Kidney (tissue), 14 donors: ENCODE data around the gene KCNAB2. TPM values are rescaled to one million over a fixed set of nuclear protein-coding genes. Genes with fewer than 3 reads are reported as not detected.

ENCODE experiments used
- DNase-seq, 5 donors: peaks; one replicate each; pipeline ENCODE4 v3.0.0-alpha.2; 2013 to 2020
- FAIRE-seq: peaks from 2 replicates; lab custom pipeline; 2012; peaks lifted over from hg19 to GRCh38; lab: Jason Lieb, UNC
- H3K27ac ChIP-seq, 2 donors: one replicate each; pipeline ENCODE4 v1.7.0; 2013; ENCODE audit warnings: low read depth in 2 of 2, low read length in 2 of 2, inconsistent platforms in 1 of 2
- H3K27me3 ChIP-seq: one replicate; pipeline ENCODE4 v1.7.1; 2013; ENCODE audit warnings: low read length, inconsistent platforms; ENCODE audit not compliant: control insufficient read depth, insufficient read depth
- H3K36me3 ChIP-seq, 3 donors: one replicate each; pipeline versions ENCODE4 v1.7.0 to v1.7.1; 2013; ENCODE audit warnings: low read length in 3 of 3, control low read depth in 1 of 3, inconsistent platforms in 1 of 3; ENCODE audit not compliant: insufficient read depth in 3 of 3, control insufficient read depth in 2 of 3
- H3K4me1 ChIP-seq, 3 donors: one replicate each; pipeline versions ENCODE4 v1.7.0 to v1.7.1; 2013; ENCODE audit warnings: low read length in 3 of 3, inconsistent platforms in 1 of 3, low read depth in 1 of 3; ENCODE audit not compliant: control insufficient read depth in 2 of 3, insufficient read depth in 2 of 3
- H3K4me3 ChIP-seq, 3 donors: one replicate each; pipeline versions ENCODE4 v1.7.0 to v1.8.1; 2013; ENCODE audit warnings: low read length in 3 of 3, control low read depth in 1 of 3, inconsistent platforms in 1 of 3
- H3K9ac ChIP-seq, 3 donors: one replicate each; pipeline versions ENCODE4 v1.7.0 to v1.7.1; 2013; ENCODE audit warnings: low read length in 3 of 3, control low read depth in 1 of 3, inconsistent platforms in 1 of 3
- H3K9me3 ChIP-seq, 3 donors: one replicate each; pipeline versions ENCODE4 v1.7.0 to v1.7.1; 2013; ENCODE audit warnings: low read length in 3 of 3, control low read depth in 1 of 3, inconsistent platforms in 1 of 3; ENCODE audit not compliant: control insufficient read depth in 2 of 3, insufficient read depth in 1 of 3
- intact Hi-C: fragments of 100-400 bp; cut with DNase I; formaldehyde crosslinking; loops from one replicate; pipeline ENCODE4 v1.11.1; 2022
- polyA plus RNA-seq: library from polyadenylated mRNA; stranded (reverse); fragments of 350-450 nt; fragmentation: Illumina TruSeq; extraction: RNeasy Lipid Tissue Mini Kit (QIAGEN cat#74804); gene quantifications from one replicate; pipeline ENCODE4 v1.2.3, GENCODE V29; 2014; ENCODE audit warnings: low read depth, low replicate concordance; ENCODE audit not compliant: insufficient read depth
- total RNA-seq: library from RNA; stranded (reverse); fragmentation: NEBNext Ultra II Directional; extraction: Animal tissue kit (Norgen Biotek cat#: 25700); gene quantifications from one replicate; pipeline ENCODE4 v1.2.1, GENCODE V29; 2021
- TF ChIP-seq, protein P1 (sequence below): IDR thresholded peaks from 3 replicates; pipeline ENCODE4 v1.5.1; 2012; ENCODE audit warnings: mild to moderate bottlenecking, moderate library complexity, borderline replicate concordance; ENCODE audit not compliant: insufficient read depth; ENCODE audit errors: extremely low read depth
- donor health status: control.
- donor health status: control.
- donor health status: control.
- donor health status: control.
- donor health status: control.
- donor health status: DM: yes; HTN: yes; CAD: no.
- donor health status: Normal renal cell carcinoma (clear cell type).

KCNAB2 gene
- total and polyA plus RNA-seq, 2 donors from 2014 or later: 19.6 to 28.1 TPM

DNA sequence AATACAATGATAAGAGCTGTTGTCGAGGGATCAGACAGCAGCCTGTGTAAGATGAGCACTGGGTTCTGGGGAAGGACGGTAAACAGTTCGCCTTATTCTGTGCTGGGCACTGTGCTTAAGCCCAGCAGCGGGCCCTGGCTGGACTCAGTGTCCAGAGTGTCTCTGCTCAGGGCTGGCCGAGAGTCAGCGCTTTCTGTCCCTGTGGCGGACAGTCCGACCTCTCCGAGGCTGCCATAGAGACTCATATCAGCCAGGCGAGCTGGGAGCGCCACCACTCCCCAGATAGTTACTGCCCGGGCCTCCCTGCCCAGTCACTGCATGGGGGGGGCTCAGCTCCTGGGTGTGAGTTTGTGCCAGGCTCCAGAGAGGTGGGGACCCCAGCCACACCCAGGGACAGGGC is 38.8 kb upstream of the KCNAB2 start:
- H3K9me3 ChIP-seq: no peaks in the 10 kb centered on the region
- no peaks in the 10 kb centered on the region for H3K4me1 ChIP-seq
- no peak overlapping the region for H3K4me3 ChIP-seq
- H3K27ac ChIP-seq: no peak overlapping the region
- DNase-seq (peak in 2 of 5 donors; percentile 18 to 55), FAIRE-seq (no peak)
- no peak overlapping the region for H3K9ac ChIP-seq
- TF ChIP-seq, protein P1, sequence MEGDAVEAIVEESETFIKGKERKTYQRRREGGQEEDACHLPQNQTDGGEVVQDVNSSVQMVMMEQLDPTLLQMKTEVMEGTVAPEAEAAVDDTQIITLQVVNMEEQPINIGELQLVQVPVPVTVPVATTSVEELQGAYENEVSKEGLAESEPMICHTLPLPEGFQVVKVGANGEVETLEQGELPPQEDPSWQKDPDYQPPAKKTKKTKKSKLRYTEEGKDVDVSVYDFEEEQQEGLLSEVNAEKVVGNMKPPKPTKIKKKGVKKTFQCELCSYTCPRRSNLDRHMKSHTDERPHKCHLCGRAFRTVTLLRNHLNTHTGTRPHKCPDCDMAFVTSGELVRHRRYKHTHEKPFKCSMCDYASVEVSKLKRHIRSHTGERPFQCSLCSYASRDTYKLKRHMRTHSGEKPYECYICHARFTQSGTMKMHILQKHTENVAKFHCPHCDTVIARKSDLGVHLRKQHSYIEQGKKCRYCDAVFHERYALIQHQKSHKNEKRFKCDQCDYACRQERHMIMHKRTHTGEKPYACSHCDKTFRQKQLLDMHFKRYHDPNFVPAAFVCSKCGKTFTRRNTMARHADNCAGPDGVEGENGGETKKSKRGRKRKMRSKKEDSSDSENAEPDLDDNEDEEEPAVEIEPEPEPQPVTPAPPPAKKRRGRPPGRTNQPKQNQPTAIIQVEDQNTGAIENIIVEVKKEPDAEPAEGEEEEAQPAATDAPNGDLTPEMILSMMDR: no peak
- no peaks in the 10 kb centered on the region for H3K36me3 ChIP-seq
- no peaks in the 10 kb centered on the region for H3K27me3 ChIP-seq
- intact Hi-C loops: no loop called here

DNA sequence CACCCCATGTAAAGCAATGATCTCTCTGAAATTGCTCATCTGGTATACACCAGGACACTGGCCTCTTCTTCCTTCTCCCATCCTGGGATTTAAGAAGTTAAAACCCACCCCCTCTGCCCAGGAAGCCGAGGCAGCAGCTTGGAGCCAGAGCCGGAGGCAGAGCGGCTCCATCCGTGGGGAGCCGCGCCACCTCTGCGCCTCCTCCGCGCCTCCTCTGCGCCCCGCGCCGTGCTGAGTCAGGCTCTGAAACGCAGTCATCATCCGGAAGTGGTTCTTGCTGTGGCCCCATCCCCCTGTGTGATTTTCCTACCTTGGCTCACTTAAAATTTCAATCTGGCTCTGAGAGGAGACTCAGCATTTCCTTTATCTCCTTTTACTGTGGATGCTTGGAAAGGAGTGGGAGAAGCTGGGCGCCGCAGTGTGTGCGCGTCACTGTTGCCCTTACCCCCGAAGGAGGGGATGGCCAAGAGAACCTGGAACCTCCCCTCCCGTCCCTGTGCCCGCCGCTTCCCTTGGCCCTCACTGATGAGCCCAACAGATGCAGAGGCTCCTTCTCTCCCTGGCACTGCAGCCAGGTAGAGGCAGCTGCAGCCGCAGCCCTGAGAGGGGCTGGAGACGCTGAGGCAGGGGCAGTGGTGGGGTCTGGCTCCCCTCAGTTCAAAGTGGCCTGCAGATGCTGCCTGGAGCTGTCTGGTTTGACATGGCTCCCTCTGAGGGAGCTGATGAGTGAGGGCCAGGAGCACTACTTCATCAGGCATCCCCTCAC is 38.2 kb upstream of the KCNAB2 start:
- TF ChIP-seq, protein P1: no peak
- no peak overlapping the region for H3K4me3 ChIP-seq

DNA sequence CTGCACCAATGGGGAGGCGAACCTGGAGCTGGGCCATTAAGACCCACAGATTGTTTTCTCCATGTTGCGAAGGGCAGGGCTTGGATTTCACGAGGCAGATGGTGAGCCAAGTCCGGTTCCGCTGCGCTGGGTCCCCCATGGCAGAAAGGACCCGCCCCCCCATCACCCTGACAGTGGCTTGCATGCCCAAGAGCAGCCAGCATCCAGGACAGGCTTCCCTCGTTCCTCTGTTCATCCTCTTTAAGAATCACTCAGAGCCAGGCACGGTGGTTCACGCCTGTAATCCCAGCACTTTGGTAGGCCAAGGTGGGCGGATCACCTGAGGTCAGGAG is 37.6 kb upstream of the KCNAB2 start:
- intact Hi-C loops: no loop called here
- no peaks in the 10 kb centered on the region for H3K4me1 ChIP-seq
- TF ChIP-seq, protein P1: no peak
- no peak overlapping the region for H3K9ac ChIP-seq
- no peak overlapping the region for H3K27ac ChIP-seq
- no peak for FAIRE-seq
- no peaks in the 10 kb centered on the region for H3K9me3 ChIP-seq
- H3K36me3 ChIP-seq: no peaks in the 10 kb centered on the region
- no peak overlapping the region for H3K4me3 ChIP-seq
- no peaks in the 10 kb centered on the region for H3K27me3 ChIP-seq
- peak in 1 of 5 donors; percentile 46 for DNase-seq

More for the DNA sequence above, 38.2 kb upstream of the KCNAB2 start:
- Histone ChIP-seq H3K27me3 (no peaks in the 10 kb centered on the region), H3K9me3 (no peaks in the 10 kb centered on the region), H3K36me3 (no peaks in the 10 kb centered on the region), H3K4me1 (no peaks in the 10 kb centered on the region), H3K27ac (no peak overlapping the region), H3K9ac (no peak overlapping the region)
- FAIRE-seq (no peak), DNase-seq (peak in 2 of 5 donors; percentile 36 to 55)
- intact Hi-C loops: no loop called here
